D721Med (cell line): ENCODE measurements around the gene NONO.
"Not testable (repeated sequence)": the region's sequence is repeated elsewhere in the genome, so short reads cannot be mapped to it uniquely, and the experiment has no call there.

ENCODE experiments used
- DNase-seq: peaks from one replicate; pipeline ENCODE4 v3.0.0; 2011; ENCODE audit warnings: low spot score; ENCODE audit not compliant: insufficient read length
- FAIRE-seq: peaks from 2 replicates; lab custom pipeline; 2011; peaks lifted over from hg19 to GRCh38; lab: Jason Lieb, UNC
- TF ChIP-seq, protein P1 (sequence below): IDR thresholded peaks from 2 replicates; pipeline ENCODE4 v1.5.1; 2012; ENCODE audit warnings: mild to moderate bottlenecking, control low read depth; ENCODE audit not compliant: insufficient read depth; ENCODE audit errors: missing control alignments

Gene NONO

DNA sequence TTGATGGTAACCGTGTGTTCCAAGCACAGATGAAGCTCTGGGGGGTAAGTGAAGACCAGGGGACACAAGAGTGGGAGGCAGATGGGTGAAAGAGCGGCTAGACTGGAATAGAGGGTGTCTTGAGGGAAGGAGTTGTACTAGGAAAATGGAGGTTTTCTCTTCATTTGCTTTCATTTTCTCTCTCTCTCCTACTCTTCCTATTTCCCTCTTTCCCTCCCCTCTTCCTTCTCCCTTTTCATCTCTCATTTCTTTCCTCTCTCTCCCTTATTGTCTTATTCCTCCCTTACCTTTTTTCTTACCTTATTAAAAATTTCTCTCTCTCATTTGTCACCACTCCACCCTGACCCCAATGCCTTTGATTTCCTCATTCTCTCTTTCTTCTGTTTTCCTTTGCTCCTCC is 21.1 kb downstream of the NONO start:
- TF ChIP-seq, protein P1, sequence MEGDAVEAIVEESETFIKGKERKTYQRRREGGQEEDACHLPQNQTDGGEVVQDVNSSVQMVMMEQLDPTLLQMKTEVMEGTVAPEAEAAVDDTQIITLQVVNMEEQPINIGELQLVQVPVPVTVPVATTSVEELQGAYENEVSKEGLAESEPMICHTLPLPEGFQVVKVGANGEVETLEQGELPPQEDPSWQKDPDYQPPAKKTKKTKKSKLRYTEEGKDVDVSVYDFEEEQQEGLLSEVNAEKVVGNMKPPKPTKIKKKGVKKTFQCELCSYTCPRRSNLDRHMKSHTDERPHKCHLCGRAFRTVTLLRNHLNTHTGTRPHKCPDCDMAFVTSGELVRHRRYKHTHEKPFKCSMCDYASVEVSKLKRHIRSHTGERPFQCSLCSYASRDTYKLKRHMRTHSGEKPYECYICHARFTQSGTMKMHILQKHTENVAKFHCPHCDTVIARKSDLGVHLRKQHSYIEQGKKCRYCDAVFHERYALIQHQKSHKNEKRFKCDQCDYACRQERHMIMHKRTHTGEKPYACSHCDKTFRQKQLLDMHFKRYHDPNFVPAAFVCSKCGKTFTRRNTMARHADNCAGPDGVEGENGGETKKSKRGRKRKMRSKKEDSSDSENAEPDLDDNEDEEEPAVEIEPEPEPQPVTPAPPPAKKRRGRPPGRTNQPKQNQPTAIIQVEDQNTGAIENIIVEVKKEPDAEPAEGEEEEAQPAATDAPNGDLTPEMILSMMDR, result no peak
- DNase-seq (no peak), FAIRE-seq (no peak)

DNA sequence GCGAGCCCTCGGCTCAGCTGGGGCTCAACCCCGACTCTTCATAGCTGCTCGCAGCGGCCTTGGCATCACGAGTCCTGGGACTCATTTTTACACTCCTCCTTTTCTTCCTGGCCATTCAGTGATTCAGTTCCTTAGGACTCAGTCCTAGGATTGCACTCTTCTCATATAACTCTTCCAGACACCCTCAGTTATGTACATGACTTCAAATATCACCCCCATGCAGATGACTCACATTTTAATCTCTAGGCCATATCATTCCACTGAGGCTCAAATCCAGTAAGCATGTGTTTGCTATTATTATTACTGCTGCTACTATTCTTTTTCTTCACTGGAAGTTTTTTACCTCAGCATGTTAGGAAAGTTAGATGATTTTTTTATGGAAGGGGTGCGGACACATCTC is 32.5 kb downstream of the NONO start:
- DNase-seq (no peak), FAIRE-seq (no peak)
- TF ChIP-seq, protein P1, result no peak

DNA sequence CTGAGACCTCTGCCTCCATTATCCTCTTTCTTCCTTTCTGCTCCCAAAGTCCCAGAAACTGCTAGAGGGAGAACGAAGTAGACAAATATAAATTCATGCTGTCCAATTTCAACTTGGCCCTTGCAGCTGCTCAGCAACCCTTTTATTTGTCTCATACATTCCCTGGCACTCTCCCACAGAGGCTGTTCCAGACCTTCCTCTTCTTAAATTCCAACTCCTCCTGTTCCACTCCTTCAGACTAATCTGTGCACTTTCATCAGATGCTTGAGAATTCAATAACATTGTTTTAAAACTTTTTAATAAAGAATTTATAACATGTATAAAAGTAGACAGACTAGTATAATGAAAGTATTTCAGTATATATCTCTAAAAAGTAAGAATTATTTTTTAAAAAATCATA is 33.5 kb downstream of the NONO start:
- DNase-seq, FAIRE-seq: not testable (repeated sequence)

DNA sequence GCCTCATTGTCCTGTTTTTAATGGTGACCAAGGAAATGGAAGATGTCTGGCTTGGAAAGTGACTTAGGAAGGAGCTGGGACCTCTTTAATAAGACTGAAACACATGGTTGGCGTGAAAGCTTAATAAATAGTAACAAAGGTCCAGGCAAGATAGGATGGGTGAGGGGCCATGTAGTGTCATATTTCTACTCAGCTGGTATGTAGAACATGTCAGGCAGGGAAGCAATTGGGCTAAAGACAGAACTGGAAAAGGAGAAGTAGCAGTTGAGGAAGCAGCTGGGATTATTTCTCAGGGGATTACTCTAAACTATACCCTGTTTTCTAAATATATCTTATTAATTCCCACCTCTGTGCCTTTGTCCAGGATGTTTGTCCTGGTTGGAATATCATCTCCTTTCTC is 36.7 kb downstream of the NONO start:
- FAIRE-seq (no peak), DNase-seq (no peak)
- TF ChIP-seq, protein P1, result no peak

DNA sequence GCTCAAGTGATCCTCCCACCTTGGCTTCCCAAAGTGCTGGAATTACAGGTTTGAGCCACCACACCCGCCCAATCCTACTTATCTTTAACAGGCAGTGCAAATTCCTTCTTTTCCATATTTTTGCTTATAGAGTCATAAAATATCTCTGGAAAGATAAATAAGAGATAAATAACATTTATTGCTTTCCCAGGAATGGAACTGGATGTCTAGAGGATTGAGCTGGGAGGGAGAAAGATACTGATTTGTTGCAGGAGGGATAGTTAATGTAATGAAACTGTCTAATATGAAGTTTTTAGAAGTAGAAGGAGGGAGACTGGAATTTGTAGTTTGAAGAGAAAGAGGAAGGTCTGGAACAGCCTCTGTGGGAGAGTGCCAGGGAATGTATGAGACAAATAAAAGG is 38.3 kb downstream of the NONO start:
- TF ChIP-seq, protein P1, result no peak
- FAIRE-seq (no peak), DNase-seq (no peak)

DNA sequence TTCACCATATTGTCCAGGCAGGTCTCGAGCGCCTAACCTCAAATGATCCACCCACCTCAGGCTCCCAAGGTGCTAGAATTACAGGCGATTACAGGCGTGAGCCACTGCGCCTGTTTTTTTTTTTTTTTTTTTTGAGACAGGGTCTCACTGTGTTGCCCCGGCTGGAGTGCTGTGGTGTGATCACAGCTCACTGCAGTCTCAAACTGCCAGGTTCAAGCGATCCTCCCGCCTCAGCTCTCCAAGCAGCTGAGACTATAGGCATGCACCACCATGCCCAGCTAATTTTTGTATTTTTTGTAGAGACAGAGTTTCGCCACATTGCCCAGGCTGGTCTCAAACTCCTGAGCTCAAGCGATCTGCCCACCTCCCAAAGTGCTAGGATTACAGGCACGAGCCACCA is 41.0 kb downstream of the NONO start:
- not testable (repeated sequence) for DNase-seq, FAIRE-seq

DNA sequence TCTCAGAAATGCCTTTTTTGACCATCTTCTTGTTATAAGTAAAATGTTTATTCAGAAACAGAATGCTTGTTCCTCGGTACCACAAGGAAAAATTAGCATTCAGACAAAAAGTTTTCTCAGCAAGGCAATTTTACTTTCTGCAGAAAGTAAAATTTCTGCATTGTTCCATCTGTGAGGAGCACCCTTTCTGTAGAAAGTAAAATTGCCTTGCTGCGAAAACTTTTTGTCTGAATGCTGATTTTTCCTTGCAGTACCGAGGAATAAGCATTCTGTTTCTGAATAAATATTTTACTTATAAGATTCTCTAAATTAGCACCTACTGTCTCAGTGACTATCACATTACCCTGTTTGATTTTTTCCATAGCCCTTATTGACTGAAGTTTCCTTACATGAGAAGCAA is 43.0 kb downstream of the NONO start:
- DNase-seq, result no peak
- no peak for FAIRE-seq
- TF ChIP-seq, protein P1, result no peak

DNA sequence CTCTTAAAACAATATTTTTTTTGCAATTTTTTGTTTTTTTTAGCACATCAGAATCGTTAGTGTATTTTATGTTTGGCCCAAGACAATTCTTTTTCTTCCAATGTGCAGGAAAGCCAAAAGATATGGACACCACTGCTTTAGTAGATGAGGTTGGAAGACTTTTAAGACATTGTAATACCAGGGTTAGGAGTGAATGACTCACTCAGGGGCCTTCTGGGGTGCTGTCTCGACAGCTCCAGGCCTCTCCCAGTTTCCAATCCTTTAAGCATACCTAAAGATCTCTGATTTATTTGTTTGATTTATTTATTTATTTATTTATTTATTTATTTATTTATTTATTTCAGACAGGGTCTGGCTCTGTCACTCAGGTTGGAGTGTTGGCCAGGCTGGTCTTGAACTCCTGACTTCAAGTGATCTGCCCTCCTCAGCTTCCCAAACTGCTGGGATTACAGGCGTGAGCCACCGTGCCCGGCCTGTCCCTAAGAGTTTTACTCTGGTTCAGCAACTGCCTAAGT is 65.8 kb downstream of the NONO start:
- not testable (repeated sequence) for FAIRE-seq, DNase-seq

DNA sequence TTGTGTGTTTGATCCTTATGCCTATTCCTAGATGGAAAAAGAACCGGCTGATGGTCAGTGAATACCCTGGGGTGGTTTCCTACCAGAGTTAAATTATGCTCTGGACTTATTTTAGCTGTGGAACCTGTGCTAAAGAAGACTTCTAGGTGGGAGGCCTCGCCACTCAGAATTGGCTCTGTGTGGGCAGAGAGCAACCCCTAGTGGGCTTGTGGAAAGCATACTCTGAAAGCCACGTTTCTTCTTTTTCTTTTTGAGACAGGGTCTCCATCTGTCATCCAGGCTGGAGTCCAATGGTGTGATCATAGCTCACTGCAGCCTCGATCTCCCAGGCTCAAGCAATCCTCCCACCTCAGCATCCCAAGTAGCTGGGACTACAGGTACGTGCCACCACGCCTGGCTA is 66.4 kb downstream of the NONO start:
- not testable (repeated sequence) for FAIRE-seq, DNase-seq
